Neural cell (in vitro differentiated cells): ENCODE measurements around the gene TEKT4.

Experiments used
- CTCF ChIP-seq: fragments of 450-650 bp; IDR thresholded peaks from 2 replicates; pipeline ENCODE4 v1.5.1; 2014; ENCODE audit warnings: antibody characterized with exemption, mild to moderate bottlenecking, moderate library complexity; ENCODE audit not compliant: poor library complexity, severe bottlenecking
- EP300 ChIP-seq: fragments of 450-650 bp; conservative IDR thresholded peaks from 2 replicates; pipeline ENCODE4 v1.6.1; 2014; ENCODE audit warnings: antibody characterized with exemption, mild to moderate bottlenecking, moderate library complexity; ENCODE audit not compliant: poor library complexity, severe bottlenecking
- MXI1 ChIP-seq: fragments of 450-650 bp; conservative IDR thresholded peaks from 2 replicates; pipeline ENCODE4 v1.6.1; 2014; ENCODE audit warnings: antibody characterized with exemption, mild to moderate bottlenecking; ENCODE audit not compliant: poor library complexity, severe bottlenecking
- POLR2AphosphoS5 ChIP-seq: IDR thresholded peaks from 2 replicates; pipeline ENCODE4 v1.6.1; 2012
- RAD21 ChIP-seq: fragments of 450-650 bp; conservative IDR thresholded peaks from 2 replicates; pipeline ENCODE4 v1.6.1; 2014; ENCODE audit warnings: antibody characterized with exemption, mild to moderate bottlenecking, moderate library complexity
- REST ChIP-seq: IDR thresholded peaks from 2 replicates; pipeline ENCODE4 v1.6.1; 2012; ENCODE audit warnings: borderline replicate concordance
- SMC3 ChIP-seq: fragments of 450-650 bp; conservative IDR thresholded peaks from 2 replicates; pipeline ENCODE4 v1.6.1; 2014; ENCODE audit warnings: antibody characterized with exemption, mild to moderate bottlenecking, moderate library complexity; ENCODE audit not compliant: poor library complexity
- TAF1 ChIP-seq: IDR thresholded peaks from 2 replicates; pipeline ENCODE4 v1.6.1; 2012; ENCODE audit warnings: low read depth

GRCh38 chr2:94881070-94881469, 9.8 kb downstream of the TEKT4 start:
- TF ChIP-seq REST: no peak
- TF ChIP-seq EP300: no peak
- no peak for TF ChIP-seq SMC3
- no peak for TF ChIP-seq TAF1
- no peak for TF ChIP-seq CTCF
- TF ChIP-seq POLR2AphosphoS5: no peak
- TF ChIP-seq MXI1: no peak
- no peak for TF ChIP-seq RAD21
